ENCODE data around the gene TNS2.

DNA sequence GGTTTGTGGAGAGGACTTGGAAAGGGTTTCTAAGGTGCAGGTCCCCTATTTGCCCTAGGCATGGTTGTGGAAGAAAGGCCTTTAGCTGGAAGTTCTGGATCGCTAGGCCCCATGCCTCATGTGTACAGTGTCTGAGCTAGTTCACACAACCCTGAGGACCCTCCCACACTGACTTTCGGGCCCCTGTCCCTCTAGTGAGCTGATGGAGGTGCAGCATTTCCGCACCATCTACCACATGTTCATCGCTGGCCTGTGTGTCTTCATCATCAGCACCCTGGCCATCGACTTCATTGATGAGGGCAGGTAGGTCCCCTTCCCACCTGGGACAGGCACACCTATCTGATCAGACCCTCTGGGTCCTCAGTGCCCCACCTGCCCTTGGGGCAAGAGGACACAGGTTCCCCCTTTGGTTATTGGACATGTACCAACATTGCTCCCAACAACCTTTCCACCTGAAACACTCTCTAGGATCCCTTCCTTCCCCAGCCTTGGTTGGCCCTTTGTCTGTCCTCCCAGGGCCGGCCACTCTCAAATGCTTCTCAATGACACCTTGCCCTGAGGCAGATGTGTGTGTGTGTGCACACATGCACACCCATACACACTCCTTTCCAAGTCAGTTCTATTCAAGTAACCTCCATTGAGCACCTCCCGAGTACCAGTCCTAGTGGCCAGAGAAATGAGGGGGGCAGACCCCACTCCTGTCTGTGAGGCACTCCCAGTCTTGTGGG lies 56.0 kb downstream of the TNS2 start:
- TF ChIP-seq, protein P1, sequence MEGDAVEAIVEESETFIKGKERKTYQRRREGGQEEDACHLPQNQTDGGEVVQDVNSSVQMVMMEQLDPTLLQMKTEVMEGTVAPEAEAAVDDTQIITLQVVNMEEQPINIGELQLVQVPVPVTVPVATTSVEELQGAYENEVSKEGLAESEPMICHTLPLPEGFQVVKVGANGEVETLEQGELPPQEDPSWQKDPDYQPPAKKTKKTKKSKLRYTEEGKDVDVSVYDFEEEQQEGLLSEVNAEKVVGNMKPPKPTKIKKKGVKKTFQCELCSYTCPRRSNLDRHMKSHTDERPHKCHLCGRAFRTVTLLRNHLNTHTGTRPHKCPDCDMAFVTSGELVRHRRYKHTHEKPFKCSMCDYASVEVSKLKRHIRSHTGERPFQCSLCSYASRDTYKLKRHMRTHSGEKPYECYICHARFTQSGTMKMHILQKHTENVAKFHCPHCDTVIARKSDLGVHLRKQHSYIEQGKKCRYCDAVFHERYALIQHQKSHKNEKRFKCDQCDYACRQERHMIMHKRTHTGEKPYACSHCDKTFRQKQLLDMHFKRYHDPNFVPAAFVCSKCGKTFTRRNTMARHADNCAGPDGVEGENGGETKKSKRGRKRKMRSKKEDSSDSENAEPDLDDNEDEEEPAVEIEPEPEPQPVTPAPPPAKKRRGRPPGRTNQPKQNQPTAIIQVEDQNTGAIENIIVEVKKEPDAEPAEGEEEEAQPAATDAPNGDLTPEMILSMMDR (CRISPR knock-in tag; IDR thresholded peaks at IDR 0.05): no peak
- no peak for TF ChIP-seq NPAS2 (CRISPR knock-in tag; IDR thresholded peaks at IDR 0.05; ENCODE audit: borderline replicate concordance)
- no peak for TF ChIP-seq ZBTB7A (CRISPR knock-in tag; IDR thresholded peaks at IDR 0.05)
- TF ChIP-seq, protein P2, sequence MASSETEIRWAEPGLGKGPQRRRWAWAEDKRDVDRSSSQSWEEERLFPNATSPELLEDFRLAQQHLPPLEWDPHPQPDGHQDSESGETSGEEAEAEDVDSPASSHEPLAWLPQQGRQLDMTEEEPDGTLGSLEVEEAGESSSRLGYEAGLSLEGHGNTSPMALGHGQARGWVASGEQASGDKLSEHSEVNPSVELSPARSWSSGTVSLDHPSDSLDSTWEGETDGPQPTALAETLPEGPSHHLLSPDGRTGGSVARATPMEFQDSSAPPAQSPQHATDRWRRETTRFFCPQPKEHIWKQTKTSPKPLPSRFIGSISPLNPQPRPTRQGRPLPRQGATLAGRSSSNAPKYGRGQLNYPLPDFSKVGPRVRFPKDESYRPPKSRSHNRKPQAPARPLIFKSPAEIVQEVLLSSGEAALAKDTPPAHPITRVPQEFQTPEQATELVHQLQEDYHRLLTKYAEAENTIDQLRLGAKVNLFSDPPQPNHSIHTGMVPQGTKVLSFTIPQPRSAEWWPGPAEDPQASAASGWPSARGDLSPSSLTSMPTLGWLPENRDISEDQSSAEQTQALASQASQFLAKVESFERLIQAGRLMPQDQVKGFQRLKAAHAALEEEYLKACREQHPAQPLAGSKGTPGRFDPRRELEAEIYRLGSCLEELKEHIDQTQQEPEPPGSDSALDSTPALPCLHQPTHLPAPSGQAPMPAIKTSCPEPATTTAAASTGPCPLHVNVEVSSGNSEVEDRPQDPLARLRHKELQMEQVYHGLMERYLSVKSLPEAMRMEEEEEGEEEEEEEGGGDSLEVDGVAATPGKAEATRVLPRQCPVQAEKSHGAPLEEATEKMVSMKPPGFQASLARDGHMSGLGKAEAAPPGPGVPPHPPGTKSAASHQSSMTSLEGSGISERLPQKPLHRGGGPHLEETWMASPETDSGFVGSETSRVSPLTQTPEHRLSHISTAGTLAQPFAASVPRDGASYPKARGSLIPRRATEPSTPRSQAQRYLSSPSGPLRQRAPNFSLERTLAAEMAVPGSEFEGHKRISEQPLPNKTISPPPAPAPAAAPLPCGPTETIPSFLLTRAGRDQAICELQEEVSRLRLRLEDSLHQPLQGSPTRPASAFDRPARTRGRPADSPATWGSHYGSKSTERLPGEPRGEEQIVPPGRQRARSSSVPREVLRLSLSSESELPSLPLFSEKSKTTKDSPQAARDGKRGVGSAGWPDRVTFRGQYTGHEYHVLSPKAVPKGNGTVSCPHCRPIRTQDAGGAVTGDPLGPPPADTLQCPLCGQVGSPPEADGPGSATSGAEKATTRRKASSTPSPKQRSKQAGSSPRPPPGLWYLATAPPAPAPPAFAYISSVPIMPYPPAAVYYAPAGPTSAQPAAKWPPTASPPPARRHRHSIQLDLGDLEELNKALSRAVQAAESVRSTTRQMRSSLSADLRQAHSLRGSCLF (CRISPR knock-in tag; IDR thresholded peaks at IDR 0.05; ENCODE audit: borderline replicate concordance): no peak
- no peak for TF ChIP-seq ZNF746 (CRISPR knock-in tag; IDR thresholded peaks at IDR 0.05)
- TF ChIP-seq ZNF510 (CRISPR knock-in tag; IDR thresholded peaks at IDR 0.05; ENCODE audit: low read depth): no peak
- TF ChIP-seq HDAC6 (IDR thresholded peaks at IDR 0.05; ENCODE audit: low read depth, low read length): no peak
- TF ChIP-seq EZH2 (conservative IDR thresholded peaks at IDR 0.05; ENCODE audit: low read depth, low read length): no peak
- no peak for TF ChIP-seq ZSCAN20 (CRISPR knock-in tag; IDR thresholded peaks at IDR 0.05; ENCODE audit: borderline replicate concordance)
- no peak for TF ChIP-seq HOXA5 (CRISPR knock-in tag; IDR thresholded peaks at IDR 0.05)
- TF ChIP-seq, protein P3, sequence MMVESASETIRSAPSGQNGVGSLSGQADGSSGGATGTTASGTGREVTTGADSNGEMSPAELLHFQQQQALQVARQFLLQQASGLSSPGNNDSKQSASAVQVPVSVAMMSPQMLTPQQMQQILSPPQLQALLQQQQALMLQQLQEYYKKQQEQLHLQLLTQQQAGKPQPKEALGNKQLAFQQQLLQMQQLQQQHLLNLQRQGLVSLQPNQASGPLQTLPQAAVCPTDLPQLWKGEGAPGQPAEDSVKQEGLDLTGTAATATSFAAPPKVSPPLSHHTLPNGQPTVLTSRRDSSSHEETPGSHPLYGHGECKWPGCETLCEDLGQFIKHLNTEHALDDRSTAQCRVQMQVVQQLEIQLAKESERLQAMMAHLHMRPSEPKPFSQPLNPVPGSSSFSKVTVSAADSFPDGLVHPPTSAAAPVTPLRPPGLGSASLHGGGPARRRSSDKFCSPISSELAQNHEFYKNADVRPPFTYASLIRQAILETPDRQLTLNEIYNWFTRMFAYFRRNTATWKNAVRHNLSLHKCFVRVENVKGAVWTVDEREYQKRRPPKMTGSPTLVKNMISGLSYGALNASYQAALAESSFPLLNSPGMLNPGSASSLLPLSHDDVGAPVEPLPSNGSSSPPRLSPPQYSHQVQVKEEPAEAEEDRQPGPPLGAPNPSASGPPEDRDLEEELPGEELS (CRISPR knock-in tag; IDR thresholded peaks at IDR 0.05): no peak
- no peak for TF ChIP-seq ZNF350 (CRISPR knock-in tag; IDR thresholded peaks at IDR 0.05; ENCODE audit: borderline replicate concordance, low read depth)
- TF ChIP-seq BHLHE40 (IDR thresholded peaks at IDR 0.05; ENCODE audit: low read length): no peak
- no peak for TF ChIP-seq NFE2L1 (CRISPR knock-in tag; IDR thresholded peaks at IDR 0.05; ENCODE audit: borderline replicate concordance)

Measured in HepG2 (cell line).